Measurements from ENCODE around the gene RTP5.
"Not testable (repeated sequence)": the region's sequence is repeated elsewhere in the genome, so short reads cannot be mapped to it uniquely, and the experiment has no call there.

RTP5 gene

DNA sequence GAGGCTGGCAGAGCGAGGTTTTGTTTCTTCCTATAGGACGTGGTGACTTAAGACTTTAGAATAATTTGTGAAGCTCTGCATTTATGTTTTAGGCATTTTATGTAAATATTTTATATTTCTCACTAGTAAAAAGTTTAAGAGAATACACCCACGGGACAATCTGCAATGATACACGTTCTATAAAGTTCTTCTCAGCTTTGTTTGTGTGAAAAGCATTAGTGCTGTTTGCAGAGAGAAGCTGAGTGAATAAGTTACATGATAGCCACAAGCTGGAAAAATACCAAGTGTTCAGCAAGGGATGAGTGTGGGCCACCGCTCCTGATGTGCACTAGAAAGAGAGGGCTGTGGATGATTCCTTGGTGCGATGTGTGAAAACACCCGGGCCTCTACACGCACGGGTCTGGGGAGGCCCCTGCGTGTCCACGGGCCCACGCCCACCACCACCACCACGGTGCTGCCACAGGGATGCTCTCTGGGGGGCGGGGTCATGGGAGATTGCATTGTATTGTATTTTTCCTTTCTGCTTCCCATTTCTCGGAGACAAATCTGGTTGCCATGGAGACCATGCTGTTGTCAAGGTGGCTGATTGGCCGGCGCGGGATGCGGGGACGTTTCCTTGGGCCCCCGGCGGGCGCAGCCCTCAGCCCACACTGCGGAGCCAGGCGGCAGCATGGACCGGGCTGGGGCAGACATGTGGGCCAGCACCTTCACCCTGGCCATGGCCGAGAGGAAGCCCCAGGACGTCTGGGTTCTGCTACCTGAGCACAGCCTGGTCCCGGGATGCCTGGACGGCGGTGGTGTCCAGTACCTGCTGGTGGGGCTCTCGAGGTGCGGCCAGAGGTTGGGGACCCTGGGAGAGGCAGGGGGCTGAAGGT is at the start of gene RTP5:
Gene RTP5, plus strand, starts transcription at position 643 of the 875 bp plus-strand sequence. Its CDS starts 28 bp downstream, at position 671.
- DNase-seq: no peak

DNA sequence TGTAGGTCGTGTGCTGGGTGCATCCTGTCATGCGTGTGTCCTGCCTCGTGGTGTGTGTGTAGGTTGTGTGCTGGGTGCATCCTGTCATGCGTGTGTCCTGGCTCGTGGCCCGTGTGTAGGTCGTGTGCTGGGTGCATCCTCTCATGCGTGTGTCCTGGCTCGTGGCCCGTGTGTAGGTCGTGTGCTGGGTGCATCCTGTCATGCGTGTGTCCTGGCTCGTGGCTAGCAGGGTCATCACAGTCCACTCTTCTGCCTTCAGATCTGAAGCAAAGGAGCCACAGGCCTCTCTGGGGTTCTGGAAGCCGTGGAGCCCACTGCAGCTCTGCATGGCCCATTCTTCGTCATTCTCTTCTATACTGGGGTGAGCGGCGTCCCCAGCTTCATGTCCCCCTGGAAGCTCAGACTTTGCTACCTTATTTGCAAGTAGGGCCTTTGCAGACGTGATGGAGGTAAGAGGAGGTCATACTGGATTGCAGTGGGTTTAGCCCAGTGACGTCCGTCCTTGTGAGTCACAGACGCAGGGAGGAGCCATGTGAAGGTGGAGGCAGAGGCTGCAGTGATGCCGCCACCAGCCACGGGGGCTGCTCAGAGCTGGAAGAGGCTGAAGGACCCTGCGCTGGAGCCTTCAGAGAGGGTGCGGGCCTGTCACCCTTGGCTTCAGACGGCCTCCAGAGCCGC is 49.4 kb upstream of the RTP5 start:
- not testable (repeated sequence) for DNase-seq

DNA sequence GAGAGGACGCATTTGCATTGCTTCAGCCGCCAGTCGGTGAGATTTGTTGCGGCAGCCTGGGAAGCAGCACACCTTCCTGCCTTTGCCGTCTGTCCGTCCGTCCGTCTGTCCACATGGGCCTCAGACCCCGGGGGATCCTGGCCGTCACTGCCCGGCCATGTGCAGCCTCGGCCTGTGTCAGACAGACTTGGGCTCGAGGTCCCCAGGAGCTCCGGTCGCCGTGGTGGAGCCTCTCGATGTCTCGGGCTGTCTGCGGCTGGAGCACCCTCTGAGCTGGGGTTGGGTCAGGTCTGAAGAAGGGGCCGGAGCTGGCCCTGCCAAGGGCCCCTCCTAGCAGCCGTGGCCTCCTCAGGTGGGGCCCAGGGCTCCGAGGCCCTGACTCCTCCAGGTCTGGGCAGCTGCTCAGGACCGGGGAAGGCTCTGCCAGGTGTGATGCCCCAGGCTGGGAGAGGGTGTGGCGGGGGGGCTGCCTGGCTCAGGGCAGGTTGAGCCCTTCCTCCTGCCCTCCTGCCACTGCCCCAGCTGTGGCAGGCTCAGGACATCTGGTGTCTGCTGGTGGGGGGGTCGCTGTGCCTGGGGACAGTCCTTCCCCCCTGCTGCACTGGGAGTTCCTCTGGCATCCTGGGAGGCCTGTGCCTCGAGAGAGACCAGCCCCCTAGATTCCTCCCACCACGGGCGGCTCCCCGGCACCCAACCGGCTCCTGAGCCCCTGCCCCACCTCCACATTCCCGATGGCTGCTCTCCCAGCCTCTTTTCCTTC is 48.7 kb upstream of the RTP5 start:
- no peak for DNase-seq

GRCh38 chr2:241821460-241822263 is 47.9 kb upstream of the RTP5 start:
- DNase-seq: peak; percentile 2

- no peak for DNase-seq
Measured at GRCh38 chr2:241822264-241822623, 47.3 kb upstream of the RTP5 start.

DNA sequence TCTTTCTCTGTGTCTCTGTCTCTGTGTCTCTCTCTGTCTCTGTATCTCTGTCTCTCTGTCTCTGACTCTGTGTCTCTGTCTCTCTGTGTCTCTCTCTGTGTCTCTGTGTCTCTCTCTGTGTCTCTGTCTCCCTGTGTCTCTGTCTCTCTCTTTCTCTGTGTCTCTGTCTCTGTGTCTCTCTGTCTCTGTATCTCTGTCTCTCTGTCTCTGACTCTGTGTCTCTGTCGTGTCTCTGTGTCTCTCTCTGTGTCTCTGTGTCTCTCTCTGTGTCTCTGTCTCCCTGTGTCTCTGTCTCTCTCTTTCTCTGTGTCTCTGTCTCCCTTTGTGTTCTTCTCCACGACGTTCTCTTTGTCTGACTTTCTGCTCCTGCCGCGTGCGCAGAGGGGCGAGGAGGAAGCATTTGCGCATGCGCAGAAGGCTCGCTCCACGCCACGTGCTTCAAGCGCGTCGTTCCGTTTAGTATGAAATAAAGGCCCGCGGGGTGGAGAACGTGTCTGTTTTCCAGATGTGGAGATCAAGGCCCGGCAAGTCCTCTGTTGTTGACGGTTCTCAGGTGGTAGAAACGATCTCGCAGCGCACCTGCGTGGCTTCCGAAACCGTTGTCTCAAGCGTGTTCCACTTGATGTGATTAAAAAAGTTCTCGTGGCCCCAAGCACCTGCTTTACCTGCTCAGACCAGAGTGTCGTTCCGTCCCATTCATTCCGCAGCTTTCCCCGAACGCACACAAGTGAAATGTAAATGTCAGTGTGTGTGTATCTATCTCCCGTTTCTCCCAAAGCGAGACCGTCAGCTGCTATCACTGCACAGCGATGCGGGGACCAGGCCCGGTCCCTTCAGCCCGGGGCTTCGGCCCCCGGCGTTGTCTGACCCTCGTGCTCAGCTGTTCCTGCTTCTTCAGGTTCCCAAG is 45.7 kb upstream of the RTP5 start:
- DNase-seq: not testable (repeated sequence)

- DNase-seq: no peak
Measured at GRCh38 chr2:241827394-241827793, 42.1 kb upstream of the RTP5 start.

- DNase-seq: no peak
Measured at GRCh38 chr2:241833101-241833663, 36.3 kb upstream of the RTP5 start.

GRCh38 chr2:241833756-241834526 is 35.6 kb upstream of the RTP5 start:
- not testable (repeated sequence) for DNase-seq

GRCh38 chr2:241834527-241835210 is 34.9 kb upstream of the RTP5 start:
- no peak for DNase-seq

GRCh38 chr2:241835611-241836010 is 33.9 kb upstream of the RTP5 start:
- no peak for DNase-seq

GRCh38 chr2:241836292-241836691 is 33.2 kb upstream of the RTP5 start:
- DNase-seq: no peak

DNA sequence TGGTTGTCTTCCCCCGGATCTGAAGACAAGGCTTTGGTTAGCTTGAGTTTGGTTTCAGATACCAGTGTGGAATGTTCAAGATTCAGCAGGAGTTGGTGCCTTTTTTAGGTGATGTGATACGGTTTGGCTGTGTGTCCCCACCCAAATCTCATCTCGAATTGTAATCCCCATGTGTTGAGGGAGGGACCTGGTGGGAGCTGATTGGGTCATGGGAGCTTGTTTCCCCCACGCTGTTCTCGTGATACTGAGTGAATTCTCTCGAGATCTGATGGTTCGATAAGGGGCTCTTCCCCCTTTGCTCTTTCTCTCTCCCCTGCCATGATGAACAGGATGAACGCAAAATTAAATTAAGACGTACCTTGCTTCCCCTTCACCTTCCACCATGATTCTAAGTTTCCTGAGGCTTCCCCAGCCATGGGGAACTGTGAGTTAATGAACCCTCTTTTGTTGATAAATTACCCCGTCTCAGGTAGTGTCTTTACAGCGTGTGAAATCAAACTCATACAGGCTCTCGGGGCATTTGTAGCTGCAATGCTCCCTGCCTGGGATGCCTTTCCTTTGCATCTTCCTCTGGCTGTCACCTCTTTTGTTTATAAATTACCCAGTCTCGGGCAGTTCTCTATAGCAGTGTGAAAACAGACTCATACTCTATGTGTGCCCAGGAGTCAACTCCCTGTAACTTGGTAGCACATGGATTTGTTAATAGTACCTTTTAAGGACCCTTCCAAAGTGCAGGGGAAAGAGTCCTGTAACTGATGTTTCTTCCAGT is 32.1 kb upstream of the RTP5 start:
- DNase-seq: no peak

- DNase-seq: no peak
Measured at GRCh38 chr2:241841181-241842066, 28.1 kb upstream of the RTP5 start.

- no peak for DNase-seq
Measured at GRCh38 chr2:241842067-241842415, 27.5 kb upstream of the RTP5 start.

- peak; percentile 59 for DNase-seq
Measured at GRCh38 chr2:241842620-241843211, 26.8 kb upstream of the RTP5 start.

DNA sequence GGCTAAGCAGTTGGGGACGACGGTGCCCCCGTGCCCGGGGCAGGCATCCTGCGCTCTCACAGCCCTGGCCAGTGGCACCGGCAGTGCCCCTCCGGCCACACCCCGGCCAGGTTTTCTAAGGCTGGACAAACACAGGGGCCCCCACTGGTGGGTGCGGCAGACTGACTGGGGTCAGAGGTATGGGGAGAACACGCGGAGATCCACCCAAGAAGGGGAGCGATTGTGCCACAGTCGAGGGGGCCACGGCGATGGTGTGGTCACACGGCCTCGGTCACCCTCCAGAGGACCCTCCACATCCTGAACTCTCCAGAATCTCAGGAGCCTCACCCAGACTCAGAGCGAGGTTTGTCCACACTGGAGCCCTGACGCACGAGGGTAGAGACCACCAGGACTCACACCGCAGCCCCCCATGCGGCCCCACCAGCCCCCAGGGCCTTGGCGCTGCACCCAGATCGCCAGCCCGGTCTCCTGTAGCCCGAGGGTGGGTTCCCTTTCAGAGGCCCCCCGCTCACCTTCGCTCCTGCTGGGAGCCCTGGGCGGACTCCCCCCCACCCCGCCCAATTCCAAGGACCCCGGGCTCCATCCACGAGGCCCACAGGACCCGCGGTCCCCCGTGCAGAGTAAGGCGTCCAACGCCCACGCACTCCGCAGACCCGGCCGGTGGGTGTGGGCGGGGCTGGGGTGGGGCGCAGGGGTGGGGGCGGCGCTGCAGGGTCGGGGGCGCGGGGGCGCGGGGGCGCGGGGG is 26.0 kb upstream of the RTP5 start:
- no peak for DNase-seq
